Ovary (tissue), 3 donors: ENCODE measurements around the gene LILRA6.
"Not testable (repeated sequence)": the region's sequence is repeated elsewhere in the genome, so short reads cannot be mapped to it uniquely, and the experiment has no call there.

ENCODE experiments used
- EP300 ChIP-seq: sonication (generic); formaldehyde crosslinking; IDR thresholded peaks from one replicate; pipeline ENCODE4 v1.6.1; 2017; ENCODE audit warnings: antibody characterized with exemption
- POLR2A ChIP-seq: fragments of 450-650 bp; IDR thresholded peaks from one replicate; pipeline ENCODE4 v1.6.1; 2017; ENCODE audit warnings: antibody characterized with exemption, mild to moderate bottlenecking, moderate library complexity
- TF ChIP-seq, protein P1 (sequence below), 3 donors: fragments of 450-650 bp in 2 of 3; fragments of 200-600 bp in 1 of 3; IDR thresholded peaks; one replicate each; pipeline versions ENCODE4 v1.5.1 to v1.8.0; 2016 to 2022; ENCODE audit warnings: antibody characterized with exemption in 3 of 3, mild to moderate bottlenecking in 1 of 3
- donor health status: DM: no; HTN: no; CAD: no.

- TF ChIP-seq, protein P1, sequence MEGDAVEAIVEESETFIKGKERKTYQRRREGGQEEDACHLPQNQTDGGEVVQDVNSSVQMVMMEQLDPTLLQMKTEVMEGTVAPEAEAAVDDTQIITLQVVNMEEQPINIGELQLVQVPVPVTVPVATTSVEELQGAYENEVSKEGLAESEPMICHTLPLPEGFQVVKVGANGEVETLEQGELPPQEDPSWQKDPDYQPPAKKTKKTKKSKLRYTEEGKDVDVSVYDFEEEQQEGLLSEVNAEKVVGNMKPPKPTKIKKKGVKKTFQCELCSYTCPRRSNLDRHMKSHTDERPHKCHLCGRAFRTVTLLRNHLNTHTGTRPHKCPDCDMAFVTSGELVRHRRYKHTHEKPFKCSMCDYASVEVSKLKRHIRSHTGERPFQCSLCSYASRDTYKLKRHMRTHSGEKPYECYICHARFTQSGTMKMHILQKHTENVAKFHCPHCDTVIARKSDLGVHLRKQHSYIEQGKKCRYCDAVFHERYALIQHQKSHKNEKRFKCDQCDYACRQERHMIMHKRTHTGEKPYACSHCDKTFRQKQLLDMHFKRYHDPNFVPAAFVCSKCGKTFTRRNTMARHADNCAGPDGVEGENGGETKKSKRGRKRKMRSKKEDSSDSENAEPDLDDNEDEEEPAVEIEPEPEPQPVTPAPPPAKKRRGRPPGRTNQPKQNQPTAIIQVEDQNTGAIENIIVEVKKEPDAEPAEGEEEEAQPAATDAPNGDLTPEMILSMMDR (IDR thresholded peaks at IDR 0.05): not testable (repeated sequence)
- not testable (repeated sequence) for TF ChIP-seq POLR2A, EP300
These were observed 29.6 kb upstream of the LILRA6 start for GRCh38 chr19:54272181-54272580.
